Inferior parietal cortex (tissue), 1 donor: ENCODE data around the gene TP53AIP1.
"Not testable (repeated sequence)": the region's sequence is repeated elsewhere in the genome, so short reads cannot be mapped to it uniquely, and the experiment has no call there.

Experiments used
- DNase-seq: peaks from one replicate; pipeline ENCODE4 v3.0.0-alpha.2; 2016; ENCODE audit errors: extremely low spot score

The TP53AIP1 gene

DNA sequence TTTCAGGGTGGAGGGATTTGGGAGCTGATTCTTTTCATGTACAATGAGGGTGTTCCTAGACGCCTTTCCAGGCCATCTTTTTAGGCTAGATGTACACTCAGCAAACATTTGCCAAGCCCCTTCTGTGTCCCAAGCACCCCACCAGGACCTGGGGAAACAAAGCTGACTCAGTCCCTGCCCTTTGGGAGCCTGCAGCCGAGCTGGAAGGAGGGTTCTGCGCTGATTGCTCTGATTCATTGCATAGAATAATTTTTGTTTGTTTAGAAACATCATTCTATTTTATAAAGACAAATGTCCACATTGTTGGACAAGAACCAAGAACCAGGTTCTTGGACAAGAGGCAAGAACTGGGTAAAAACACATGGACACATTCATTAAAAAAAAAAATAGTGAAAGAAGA, 16.7 kb downstream of the TP53AIP1 start:
- DNase-seq, result no peak

DNA sequence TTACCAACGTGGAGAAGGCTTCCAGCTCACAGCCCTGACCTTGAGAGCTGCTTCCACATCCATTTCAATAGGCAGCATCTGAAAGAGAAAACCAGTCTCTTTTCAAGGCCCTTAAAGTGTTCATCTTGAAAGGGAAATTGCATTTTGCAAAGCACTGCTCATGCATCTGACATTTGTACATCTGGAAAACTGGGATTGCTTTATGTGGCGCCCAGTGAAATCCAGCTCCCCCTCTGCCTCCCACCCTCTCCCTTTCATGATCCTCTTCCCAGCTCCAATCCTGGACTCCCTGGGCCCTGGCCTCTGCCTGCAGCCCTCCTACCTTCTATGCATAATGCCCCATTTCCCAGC, 17.4 kb downstream of the TP53AIP1 start:
- no peak for DNase-seq

DNA sequence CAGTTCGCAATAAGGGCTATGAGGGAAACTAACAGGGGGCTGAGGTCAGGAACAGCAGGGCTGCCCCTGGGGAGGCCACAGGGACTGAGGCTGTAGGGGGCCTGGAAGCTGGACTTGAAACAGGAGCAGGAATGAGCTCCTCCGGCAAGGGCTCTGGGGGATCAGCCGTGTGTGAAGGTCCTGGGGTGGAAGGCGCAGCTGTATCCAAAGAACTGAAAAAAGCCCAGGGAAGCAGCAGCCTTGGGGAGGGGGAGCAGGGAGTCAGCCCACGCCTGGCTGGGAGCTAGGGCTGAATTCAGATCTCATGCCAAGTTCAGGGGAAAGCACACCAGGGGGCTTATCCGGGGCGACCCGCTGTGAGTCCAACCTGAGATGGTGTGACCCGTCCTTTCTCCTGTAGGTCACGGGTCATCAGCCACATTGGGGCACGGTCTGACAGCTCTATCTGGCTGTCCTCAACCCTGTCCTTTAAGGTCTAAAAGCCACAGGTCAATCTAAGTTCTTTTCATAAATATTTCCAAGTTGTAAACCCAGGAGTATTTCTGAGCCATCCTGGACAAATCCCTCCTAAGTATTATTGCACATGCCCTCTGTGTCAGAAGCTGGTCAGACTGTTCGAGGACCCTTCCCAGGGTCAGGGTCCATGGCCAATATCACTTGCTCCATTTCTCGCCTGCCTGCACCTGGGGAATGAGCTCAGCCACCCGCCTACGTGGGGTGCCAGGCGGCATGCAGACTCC, 18.0 kb downstream of the TP53AIP1 start:
- DNase-seq, result no peak

DNA sequence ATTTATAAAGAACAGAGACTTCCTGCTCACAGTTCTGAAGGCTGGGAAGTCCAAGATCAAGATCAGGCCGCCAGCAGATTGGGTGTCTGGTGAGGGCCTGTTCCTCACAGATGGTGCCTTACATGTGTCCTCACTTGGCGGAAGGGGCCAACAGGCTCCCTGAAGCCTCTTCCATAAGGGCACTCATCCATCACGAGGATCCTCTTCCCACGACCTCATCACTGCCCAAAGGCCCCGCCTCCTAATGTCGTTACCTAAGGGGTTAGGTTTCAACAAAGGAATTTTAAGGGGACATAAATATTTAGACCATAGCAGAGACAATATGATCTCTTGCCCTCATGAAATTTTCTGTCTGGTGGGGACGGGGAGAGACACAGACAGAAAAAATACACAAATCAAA, 18.6 kb downstream of the TP53AIP1 start:
- no peak for DNase-seq

DNA sequence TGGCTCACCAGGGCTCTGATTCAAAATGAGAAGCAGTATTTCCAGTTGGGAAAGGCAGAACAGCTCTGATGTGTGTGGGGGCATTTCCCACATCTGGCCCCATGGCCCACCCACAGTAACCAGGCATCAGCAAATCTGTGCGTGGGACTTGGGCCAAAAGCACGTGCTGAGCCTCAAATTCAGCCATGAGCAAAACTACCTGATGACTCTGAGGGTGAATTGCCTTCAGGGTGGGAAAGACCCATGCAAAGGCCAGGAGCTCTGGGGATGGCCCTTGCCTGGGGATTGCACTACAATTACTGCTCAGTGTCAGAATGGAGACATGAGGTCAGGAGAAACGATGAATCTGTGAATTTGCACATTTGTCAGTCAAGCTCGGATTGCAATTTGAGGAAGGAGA, 20.9 kb downstream of the TP53AIP1 start:
- no peak for DNase-seq

DNA sequence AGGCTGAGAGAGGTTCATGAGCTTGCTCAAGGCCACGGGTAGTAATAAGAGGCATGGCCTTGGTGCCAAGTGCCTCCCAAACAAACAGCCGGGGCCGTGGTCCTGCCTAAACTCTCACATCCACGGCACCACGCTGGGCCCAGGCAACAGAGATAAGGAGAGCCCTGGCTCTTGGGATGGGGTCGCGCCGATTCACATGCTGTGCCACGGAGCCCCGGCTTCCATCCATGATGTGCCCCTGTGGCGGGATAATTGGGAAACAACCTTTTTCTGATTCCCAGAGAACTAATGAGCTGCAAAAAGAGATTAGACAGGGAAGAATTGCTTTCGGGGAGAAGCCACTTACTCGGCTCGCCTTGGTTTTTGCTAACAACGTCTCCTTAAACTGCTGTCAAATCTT, 22.0 kb downstream of the TP53AIP1 start:
- DNase-seq, result no peak

DNA sequence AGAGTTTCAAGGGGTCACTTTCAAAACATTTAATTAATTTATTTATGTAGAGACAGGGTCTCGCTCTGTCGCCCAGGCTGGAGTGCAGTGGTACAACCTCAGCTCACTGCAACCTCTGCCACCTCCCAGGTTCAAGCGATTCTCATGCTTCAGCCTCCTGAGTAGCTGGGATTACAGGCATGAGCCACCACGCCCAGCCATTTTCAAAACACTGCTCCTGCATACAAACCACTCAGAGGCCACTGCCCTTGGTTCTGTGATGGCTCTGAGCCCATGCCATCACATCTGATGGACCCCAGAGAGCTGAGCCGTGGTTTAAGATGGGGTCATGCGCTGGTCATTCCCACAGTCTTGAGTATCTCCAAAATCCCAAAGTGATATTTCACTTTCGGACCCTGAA, 23.0 kb downstream of the TP53AIP1 start:
- DNase-seq, result not testable (repeated sequence)

DNA sequence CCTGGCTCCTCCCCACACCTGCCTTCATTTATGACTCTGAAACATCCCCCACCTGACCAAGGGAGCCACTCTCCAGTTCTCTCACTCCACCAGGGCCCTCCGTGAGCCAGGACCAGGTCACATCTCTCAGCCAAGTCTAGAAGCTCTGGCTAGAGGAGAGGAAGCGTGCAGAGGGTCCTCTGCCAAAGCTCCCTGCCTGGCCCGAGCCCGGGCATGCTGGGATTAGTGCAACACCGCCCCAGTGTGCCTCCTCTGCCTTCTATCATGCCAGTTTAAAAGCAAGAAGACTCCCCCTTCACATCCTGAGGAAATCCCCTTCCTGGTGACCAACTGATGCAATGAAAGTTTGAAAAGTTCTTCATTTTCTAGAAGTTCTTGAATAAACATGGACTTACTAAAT, 23.5 kb downstream of the TP53AIP1 start:
- no peak for DNase-seq

DNA sequence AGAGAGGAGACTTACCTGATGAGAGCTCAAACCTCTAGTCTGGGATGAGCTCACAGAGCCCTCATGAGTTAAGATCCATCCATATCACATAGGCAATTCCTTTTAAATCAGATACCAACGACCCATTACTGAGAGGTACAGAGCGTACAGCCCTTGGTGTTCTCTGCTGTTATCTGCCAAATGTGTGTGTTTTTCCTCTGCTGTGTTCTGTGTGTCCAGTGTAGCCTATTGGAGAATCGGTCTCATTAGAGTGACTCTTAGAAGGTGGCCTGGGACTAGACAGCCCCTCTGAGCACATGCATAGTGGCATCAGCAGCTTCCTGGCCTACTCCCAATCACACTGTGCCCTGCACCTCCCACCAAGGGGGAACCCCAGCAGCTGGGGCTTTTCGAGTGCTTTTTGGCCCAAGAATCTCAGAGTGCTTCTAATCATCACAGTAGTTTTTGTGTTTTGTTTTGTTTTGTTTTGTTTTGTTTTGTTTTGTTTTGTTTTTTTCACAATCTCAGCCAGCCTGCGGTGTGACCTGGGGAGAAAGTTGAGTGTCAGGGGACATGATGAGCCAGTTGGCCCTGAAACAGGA, 25.4 kb downstream of the TP53AIP1 start:
- DNase-seq, result no peak

DNA sequence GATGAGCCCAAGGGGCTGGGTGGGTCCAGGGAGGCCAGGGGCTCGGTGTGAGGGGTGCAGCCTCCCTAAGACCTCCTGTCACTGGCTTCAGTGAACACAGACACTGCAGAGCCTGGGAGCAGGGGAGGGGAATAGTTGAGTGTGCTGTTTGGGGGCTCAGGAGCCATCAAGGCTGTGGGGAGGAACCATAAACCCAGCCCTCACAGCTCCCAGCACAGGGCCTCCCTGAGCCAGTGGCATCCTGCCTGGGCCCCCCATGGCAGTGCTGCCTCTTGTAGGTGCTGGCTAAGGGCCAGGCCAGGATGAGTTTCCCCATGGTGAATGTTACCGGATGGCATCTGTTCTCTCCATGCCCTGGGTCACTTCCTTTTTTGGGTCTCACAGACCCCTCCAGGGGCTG, 26.0 kb downstream of the TP53AIP1 start:
- DNase-seq, result no peak

DNA sequence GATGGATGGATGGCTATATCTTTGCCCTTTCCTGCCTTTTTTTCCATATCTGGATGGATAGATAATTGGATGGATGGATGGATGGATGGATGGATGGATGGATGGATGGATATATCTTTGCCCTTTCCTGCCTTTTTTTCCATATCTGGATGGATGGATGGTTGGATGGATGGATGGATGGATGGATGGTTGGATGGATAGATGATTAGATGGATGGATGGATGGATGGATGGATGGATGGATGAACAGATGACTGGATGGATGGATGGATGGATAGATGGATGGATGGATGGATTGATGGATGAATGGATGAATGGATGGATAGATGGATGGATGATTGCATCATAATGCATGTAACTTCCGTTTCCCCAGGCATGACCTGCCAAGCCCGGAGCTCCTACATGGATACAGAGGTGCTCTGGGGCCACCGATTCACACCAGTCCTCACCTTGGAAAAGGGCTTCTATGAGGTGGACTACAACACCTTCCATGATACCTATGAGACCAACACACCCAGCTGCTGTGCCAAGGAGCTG, 26.6 kb downstream of the TP53AIP1 start:
- no peak for DNase-seq

DNA sequence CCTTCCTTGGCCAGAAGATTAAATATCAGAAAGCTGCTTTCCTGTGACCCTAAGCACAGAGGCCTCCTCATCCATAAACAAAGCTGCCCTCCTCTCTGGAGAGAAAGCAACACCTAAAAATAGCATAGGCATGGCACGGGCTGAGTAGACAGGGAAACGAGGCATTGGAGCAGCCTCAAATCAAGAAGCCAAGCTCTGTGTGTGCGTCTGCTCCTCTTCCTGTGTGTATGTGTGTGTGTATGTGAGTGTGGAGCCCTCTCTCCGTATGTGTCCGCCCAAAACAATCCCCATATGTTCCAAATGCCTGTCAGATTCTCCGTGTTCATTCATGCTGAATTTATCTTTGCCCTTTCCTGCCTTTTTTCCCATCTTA, 27.5 kb downstream of the TP53AIP1 start:
- DNase-seq, result no peak

DNA sequence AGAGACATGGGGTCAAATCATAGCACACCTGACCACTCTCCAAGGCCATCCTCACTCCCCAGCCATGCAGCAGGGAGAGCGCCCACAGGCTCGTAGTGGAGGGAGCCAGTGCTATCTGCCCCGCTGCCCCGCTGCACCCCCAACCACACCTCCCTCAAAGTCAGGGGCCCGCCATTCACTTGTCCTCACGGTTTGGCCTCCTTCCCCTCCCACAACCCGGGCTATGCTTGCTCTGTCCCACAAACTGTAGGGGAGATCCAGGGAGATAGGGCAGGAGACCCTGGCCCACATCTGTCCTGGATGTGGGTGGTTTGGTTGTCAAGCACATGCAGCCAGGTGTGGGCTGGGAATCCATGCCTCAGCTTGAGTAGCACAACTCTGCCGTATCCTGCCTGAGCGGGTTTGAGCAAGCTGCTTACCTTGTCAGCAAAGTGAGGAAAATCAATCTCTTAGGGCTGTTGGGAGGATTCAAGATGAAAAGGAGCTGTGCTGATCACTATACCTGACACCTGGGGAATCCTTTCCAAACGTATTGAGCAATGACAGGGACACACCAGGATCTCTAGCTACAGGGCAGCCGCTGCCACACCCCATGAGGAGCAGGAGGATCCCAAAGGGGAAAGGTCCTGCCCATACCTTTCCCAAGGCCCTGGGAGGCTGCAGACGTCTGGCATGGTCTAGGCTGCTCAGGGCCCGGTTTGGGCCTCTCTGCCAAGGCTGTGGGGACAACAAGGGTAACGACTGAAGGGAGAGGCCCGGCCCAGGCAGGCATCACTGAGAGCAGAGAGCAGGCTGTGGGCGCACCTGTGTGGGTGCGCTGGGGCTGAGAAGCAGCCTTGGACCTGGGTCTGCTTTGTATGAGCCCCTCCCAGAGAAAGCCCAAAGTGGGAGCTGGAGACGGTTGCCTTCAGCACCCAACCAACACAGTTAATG, 28.2 kb downstream of the TP53AIP1 start:
- DNase-seq, result no peak

DNA sequence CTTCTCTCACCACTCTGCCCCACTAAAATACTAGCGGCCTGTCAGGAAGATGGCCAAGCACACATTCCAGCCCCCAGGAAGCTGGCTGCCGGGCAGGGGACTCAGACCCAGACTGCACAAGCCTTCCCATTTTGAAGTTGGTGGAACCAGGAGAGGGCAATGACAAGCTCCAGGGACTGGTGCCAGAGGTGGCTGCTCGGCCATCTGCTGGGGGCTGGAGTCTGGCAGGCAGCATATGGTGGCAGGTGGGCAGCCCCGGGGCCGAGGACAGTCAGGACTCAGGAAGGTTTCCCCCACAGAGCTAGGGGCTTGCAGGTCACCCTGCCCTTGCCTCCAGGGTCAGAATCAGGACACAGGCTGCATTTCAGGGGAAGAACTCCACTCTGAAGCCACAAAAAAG, 28.9 kb downstream of the TP53AIP1 start:
- no peak for DNase-seq

DNA sequence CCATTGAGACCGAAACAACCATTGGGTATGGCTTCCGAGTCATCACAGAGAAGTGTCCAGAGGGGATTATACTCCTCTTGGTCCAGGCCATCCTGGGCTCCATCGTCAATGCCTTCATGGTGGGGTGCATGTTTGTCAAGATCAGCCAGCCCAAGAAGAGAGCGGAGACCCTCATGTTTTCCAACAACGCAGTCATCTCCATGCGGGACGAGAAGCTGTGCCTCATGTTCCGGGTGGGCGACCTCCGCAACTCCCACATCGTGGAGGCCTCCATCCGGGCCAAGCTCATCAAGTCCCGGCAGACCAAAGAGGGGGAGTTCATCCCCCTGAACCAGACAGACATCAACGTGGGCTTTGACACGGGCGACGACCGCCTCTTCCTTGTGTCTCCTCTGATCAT, 31.0 kb downstream of the TP53AIP1 start:
- no peak for DNase-seq

DNA sequence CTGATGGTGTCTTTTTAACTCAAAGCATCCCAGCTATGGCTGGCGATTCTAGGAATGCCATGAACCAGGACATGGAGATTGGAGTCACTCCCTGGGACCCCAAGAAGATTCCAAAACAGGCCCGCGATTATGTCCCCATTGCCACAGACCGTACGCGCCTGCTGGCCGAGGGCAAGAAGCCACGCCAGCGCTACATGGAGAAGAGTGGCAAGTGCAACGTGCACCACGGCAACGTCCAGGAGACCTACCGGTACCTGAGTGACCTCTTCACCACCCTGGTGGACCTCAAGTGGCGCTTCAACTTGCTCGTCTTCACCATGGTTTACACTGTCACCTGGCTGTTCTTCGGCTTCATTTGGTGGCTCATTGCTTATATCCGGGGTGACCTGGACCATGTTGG, 31.4 kb downstream of the TP53AIP1 start:
- no peak for DNase-seq

DNA sequence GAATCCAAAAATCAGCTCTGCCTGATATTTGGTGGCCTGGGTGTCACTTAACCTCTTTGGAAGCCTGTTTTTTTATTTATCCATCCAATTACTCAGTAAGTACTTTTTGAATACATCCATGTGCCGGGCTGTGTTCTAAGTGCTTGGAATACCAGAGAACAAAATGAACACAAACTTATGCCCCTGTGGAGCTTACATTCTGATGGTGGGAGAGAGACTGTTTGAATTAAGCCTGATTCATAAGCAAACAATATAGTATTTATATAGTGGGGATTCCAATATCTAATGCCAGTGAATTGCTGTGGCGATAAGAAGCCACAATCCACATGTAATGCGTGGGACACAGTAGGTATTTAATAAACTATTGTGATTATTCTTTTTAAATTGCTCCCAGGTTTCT, 32.1 kb downstream of the TP53AIP1 start:
- no peak for DNase-seq

DNA sequence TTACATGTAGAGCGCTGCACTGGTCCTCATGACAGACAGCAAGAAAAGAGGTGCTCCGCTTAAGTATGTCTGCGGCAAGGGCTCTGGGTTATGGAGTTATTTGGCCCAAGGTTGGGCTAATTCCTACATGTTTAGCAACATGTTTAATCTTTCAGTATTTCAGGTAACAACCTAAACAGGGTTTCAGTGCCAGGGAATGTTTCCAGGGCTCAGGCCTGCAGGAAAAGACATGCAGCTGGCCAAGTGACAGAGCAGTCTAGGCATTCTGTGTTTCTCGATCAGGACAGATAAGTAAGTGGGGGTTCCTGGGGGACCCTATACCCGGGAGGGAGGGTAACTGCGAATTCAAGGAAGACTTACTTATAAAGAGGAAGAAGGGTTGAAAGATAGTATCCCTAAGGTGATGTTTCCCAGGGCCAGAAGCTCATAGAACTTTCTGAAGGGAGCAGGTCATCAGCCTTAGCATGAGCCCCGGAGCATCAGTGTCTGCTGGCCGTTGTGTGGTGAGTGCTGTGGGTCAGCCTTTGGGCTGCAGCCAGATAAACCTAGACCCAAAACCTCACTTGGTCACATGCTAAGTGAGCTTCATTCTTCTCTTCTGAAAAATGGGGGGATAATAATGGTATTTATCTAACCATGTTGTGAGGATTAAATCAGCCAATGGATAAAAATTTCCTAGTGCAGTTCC, 33.1 kb downstream of the TP53AIP1 start:
- no peak for DNase-seq

DNA sequence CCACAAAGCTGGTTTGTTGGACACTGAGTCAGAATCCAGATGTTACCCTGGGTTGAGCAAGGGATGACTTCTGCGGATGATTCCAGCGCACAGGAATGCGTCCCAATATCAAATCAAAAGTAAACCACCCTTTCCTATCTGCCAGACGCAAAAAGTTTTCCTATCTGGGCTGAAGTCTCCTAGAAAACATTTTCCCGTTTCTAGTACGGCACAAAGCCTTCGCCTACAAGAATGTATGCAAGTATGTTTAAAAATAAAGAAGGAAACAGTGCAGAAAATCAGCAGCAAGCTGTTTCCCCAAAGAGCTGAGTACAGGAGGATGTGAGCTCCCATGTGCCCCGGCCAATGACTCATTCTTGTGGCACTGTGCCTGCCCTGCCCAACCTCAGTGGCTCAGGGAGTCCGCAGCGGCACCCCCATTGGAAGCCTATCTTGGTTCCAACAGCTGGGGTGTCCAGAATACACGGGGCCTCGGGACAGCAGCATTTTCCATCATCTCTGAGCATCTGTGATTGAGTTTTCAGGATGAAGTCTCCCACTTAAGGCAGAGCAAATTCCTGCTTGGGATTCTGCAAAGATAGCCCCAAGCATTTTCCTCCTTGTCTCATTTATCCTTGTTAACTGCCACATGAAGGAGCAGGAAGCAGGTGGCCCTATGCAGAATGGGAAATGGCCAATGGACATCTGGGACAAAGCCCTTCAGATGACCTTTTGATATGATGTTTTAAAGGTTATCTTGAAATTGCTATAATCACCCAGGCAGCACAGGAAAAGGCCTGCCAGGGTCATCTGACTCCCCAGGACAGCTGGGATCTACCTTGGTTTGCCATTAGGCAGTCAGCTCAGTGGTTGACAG, 34.1 kb downstream of the TP53AIP1 start:
- DNase-seq, result no peak

DNA sequence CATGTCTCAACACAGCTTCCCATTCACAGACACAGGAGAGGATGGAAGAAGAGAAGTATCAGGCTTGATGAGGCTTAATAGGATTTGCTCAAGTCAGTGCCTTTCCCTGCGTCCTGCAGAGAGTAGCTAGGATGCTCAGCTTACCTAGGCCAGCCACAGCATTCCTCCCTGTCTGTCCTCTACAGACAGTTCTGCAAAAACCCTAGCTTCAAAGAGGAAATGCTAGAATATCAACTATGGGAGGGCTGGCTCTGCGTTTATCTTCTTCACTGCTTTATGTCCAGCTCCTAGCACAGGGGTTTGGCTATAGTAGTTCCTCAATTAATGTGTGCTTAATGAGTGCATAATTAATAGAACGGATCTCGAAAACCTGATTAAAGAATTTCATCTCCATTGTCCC, 35.1 kb downstream of the TP53AIP1 start:
- DNase-seq, result no peak
